ENCODE results near the gene MATR3.

GRCh38 chr5:139312075-139312474 lies 18.5 kb downstream of the MATR3 start:
- no peak for TF ChIP-seq CTCF (conservative IDR thresholded peaks at IDR 0.05)
- TF ChIP-seq EZH2 (IDR thresholded peaks at IDR 0.05; ENCODE audit: low read depth), result no peak
